Forelimb muscle (tissue), 1 donor: ENCODE measurements around the gene PSMF1. TPM values are rescaled to one million over a fixed set of nuclear protein-coding genes. Genes with fewer than 3 reads are reported as not detected.

Source experiments
- DNase-seq: peaks from one replicate; pipeline ENCODE4 v3.0.0-alpha.2; 2013; ENCODE audit warnings: low read depth
- polyA plus RNA-seq: library from polyadenylated mRNA; unstranded; fragments of 120-200 nt; gene quantifications from one replicate; pipeline ENCODE4 v1.2.1, GENCODE V29; 2013; ENCODE audit not compliant: insufficient read length

The PSMF1 gene, protein sequence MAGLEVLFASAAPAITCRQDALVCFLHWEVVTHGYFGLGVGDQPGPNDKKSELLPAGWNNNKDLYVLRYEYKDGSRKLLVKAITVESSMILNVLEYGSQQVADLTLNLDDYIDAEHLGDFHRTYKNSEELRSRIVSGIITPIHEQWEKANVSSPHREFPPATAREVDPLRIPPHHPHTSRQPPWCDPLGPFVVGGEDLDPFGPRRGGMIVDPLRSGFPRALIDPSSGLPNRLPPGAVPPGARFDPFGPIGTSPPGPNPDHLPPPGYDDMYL
- polyA plus RNA-seq: 98.1 TPM

- peak; percentile 67 for DNase-seq
Measured at GRCh38 chr20:1118336-1119127, at the start of gene PSMF1. Gene PSMF1, plus strand, starts transcription at chr20:1118602. Its CDS starts 172 bp downstream, at chr20:1118774.

DNA sequence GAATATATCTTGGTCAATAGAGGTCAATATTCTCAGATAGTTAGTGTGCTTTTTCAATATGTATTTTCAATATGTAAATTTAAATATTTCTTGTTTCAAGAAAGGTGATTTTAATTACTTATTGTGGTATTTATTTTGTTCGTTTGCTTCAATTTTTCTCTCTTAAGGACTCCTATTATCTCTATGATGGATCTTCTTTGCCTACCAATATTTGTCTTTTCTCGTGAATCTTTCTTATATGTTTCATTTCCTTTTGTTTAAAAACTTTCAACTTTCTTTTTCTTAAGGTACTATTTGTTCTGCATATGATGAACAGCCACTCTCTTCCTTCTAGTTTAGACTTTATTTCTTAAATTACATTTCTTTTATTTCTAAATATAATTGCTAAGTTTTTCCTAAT, 46.1 kb upstream of the PSMF1 start:
- no peak for DNase-seq

- no peak for DNase-seq
Measured at GRCh38 chr20:1075616-1076015, 42.8 kb upstream of the PSMF1 start.

DNA sequence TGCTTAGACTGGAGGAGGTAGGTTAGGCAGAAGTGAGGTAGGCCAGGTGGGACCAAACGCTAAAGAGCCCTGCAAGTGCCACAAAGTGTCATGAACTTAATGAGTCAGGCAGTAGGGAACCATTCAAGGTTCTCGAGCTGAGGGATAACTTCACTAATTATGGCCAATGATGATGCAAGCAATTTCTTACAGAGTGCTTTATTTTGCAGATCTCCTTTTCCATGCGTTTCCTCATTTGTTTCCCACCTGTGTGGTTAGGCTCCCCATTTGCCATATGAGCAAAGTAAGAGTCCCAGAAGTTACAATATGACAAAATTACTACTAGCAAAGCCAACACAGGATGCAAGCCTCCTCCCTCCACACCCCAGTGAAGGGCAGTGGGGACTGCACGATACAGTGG, 36.5 kb upstream of the PSMF1 start:
- DNase-seq: no peak

- DNase-seq: no peak
Measured at GRCh38 chr20:1083431-1084080, 34.8 kb upstream of the PSMF1 start.

DNA sequence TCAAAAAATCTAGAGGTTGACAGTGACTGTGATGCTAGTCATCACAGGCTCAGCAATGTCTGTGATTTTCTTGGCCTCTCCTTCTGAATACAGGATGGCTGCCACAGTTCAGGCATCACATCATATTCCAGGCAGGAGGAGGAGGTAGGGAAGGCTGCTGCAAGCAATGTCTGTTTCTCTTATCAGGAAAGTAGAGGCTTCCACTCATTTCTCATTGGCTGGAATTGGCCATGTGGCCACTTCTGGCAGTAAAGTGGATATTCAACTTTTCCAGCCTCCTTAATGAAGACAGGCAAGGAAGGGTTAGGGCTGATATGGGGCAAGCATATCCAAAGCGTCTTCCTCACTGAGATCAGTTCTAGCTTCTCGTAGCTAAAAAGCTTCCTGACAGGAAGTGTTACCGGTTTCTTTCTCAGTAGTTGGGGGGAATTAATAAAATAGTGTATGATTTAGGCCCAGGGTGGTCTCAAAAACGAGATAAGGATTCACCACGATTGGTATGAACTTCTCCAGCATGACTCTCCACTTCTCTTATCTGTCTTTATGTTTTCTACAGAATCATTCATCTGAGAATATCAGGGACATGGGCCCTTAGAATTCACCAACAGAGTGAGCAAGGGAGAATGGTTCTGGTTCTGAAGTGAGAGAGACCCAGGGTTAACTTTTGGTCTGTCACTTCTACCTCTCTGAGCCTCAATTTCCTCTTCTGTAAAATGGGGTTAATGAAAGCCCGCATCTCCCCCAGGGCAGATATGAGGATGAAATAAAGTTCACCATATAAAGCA, 32.7 kb upstream of the PSMF1 start:
- DNase-seq: no peak

DNA sequence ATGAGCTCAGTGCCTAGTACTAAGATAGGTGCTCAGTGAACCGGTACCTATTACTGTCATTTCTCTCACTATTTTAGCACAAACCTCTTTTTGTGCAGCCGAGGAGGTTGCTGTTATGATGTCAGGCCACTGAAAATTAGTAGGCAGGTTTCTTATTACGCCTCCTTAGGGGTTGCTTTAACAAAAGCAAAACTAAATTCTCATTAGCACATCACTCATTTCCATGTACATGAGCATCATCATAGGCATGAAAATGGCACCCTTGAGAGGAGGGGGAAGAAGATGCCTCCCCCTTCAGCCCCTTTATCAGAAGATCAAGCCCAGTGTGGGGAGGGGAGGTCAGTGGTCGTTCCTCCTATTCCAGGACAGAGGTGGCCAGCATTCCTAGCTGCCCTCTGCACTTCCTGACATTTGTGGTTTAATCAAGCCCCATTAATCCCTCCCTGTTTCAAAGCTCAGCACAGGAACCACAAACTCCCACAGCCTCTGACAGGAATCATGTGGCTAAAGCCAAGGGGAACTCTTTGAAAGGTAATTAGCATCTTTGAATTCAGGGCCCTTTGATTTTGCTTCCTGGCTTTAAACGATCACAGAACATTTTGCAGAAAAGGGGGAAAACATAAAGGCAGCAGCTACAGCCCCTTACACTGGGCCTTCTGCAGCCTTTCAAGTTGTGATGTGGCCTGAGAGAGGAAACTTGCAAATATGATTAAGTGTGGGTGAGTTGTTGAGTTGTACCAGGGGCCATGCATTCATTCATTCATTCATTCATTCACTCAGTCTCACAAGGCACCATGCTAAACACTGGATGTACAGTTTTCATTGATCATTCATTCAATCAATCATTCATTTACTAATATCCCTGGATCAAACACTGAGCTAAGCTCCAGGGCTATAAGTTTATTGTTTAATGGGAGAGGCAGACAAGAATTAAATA, 31.9 kb upstream of the PSMF1 start:
- DNase-seq: no peak

GRCh38 chr20:1087311-1087905, 31.0 kb upstream of the PSMF1 start:
- no peak for DNase-seq

DNA sequence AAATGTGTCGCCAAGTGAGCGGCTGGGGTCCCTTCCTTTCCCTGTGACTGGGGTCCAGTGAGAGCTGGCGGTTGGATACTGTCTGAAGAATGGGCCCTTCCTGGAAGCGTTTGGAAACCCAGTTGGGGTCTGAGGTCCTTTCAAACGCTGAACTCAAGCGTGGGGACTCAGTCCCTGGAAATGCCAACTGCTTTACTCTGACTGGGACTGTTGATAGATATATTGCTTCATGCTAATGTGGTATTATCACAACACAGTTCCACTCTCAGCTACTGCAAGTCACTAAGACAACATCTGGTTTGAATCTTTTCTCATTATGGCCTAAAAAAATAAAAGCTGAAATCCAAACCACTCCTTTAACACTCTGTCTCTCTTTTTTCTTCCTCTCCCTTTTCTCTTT, 23.7 kb upstream of the PSMF1 start:
- no peak for DNase-seq

DNA sequence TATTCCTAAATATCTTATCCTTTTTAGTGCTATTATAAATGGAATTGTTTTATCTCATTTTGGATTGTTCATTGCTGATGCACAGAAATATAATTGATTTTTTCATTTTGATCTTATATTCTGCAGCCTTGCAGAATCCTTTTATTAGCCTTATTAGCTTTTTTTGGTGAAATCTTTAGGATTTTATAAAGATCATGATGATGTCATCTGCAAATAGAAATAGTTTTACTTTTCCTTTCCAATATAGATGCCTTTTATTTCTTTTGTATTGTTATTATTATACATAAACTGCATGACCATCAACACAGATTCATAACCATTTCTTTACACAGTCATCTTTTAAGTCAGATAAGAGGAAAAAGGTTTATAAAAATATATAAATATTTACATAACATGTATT, 16.9 kb upstream of the PSMF1 start:
- DNase-seq: no peak

DNA sequence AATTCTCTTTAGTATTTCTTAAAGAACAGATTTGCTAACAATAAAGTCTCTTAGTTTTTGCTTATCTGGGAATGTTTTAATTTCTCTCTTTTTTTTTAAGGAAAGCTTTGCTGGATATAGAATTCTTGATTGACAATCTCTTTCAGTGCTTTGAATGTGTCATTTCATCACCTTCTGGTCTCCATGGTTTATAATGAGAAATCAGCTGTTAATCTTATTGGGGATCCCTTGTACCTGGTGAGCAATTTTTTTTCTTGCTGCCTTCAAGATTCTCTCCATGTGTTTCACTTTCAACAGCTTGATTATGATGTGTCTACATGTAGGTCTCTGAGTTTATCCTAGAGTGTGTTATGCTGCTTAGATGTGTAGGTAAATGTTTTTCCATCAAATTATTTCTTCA, 16.4 kb upstream of the PSMF1 start:
- no peak for DNase-seq

DNA sequence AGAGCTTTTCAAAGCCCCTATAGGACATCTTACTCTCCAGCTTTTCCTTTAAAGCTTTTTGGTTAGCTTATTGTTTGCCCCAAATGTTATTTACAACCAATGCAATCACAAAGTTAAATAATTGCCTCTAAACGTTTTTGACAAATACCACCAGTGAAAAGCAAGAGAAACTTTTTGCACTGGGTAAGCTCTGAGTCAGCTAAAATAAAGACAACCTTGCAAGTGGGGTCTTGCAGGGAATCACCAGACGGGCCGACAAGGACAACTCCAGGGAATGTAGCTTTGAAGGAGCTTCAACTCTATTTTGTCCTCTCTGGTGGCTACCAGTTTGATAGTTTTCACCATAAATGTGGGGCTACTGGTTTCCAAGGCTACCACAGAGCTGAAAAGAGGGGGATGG, 14.7 kb upstream of the PSMF1 start:
- no peak for DNase-seq

DNA sequence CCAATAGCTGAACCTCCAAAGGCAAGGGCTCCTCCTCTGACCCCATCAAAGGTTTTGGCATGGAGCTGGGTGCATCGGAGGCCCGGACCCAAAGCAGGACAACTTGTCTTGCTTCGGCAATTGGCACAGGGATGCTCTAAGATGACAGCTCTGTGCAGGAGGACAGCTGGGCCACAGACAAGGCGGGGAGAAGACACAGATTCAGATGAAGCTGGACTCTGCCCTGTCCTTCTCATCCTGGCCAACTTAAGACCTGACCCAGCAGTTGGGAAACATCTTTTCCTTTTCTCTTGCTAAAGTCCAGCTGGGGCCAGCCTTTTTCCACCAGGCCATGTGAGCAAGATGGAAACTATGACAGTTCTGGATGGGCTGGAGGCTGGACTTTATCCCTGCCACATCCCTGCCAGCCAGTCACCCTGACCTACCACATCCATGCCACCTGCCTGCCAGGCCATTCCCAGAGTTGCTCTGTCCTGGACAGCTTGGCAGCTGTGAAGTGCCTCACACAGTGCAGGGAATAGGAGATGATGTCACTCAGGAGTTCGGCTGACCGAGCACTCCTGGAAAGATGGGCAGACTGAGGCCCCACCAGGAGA, 12.7 kb upstream of the PSMF1 start:
- DNase-seq: no peak

- DNase-seq: no peak
Measured at GRCh38 chr20:1107176-1107575, 11.2 kb upstream of the PSMF1 start.

GRCh38 chr20:1108437-1108920, 9.9 kb upstream of the PSMF1 start:
- DNase-seq: no peak

- DNase-seq: no peak
Measured at GRCh38 chr20:1112908-1113307, 5.5 kb upstream of the PSMF1 start.

DNA sequence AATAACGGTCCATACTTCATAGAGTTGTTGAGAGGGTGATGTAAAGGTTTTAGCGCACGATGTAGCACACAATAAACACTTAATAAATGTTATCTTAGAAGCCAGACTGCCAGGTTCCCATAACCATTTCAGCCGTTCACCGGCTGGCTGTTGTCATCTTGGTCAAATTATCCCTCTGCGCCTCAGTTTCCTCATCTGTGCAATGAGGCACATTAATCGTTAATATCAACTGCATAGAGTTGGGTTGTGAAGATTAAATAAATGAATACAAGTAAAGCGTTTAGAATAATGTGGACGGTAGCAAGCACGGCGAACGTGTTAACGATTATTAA, 432 bp upstream of the PSMF1 start:
- DNase-seq: no peak

DNA sequence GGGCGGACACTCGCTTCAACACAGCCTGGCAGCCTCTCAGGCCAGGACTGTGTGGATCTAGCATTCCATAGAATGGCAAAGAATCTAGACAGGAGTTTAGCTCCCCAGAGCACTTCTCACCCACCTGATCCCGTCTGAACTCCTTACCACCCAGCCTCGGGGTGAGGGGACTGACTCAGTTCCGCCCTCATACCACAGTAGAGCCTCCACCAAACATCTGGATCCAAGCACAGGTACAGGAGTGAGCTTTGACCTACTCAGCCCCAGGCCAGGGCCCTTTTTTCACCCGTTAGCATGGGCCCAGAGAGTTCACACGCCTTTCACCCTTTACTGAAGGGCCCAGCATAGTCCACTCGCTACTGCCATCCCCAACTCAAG, 715 bp downstream of the PSMF1 start:
- no peak for DNase-seq

DNA sequence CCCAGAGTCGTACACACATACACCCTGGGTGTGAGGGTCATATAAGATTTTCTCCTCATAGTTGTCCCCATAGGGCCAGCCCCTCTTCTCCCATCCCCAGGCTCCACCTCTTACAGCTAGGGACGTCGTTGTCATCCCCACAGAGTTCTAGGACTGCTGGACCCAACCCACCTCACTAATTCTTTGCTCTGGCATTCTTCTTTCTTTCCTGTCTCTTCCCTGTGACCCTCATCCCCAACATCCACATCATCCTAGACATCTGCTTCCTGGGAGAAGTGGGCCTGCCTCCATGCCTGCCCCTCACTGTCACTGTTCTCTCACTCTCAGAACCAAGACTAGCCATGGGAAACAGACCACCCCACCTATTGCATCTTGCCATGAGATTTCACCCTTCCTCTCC, 1.1 kb downstream of the PSMF1 start:
- no peak for DNase-seq

DNA sequence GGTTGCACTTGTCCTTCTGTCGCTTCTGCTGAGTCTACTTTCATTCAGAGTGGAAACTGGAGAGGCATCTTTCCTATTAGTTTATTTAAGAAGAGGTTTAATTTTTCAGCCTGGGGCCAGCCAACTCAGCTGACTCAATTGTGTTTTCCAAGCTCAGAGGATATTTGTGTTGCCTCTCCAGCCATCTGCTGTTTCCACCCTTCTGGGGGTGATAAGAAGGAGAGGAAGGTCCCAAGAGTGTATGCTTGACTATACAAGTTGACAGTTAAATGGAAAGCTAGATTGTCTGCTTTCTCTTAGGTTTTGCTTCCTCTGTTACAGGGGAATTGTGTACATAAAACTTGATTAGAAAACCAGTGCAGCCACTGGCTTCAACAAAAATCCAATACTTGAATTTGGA, 3.0 kb downstream of the PSMF1 start:
- no peak for DNase-seq
